Measurements from ENCODE around the gene UCN.

Gene UCN

GRCh38 chr2:27351802-27352598 lies 43.8 kb upstream of the UCN start:
- H3K4me3 ChIP-seq (ENCODE audit: low read depth, low read length, poor library complexity, severe bottlenecking): no peak overlapping the region
- peaks cover 3% of the 10 kb centered on the region; the same call in 1 of the 2 replicates for H3K36me3 ChIP-seq (ENCODE audit: insufficient read depth, low read length)
- H3K9me2 ChIP-seq (ENCODE audit: low read depth, low read length): no peaks in the 10 kb centered on the region
- H4K20me1 ChIP-seq (ENCODE audit: insufficient read depth, low read length): no peaks in the 10 kb centered on the region
- H3K9ac ChIP-seq (ENCODE audit: low read length): no peak overlapping the region
- H3F3A ChIP-seq (ENCODE audit: insufficient read depth, low read length): no peaks in the 10 kb centered on the region
- peaks cover 78% of the 10 kb centered on the region for H3K79me2 ChIP-seq (ENCODE audit: insufficient read depth, low read length)
- peaks cover 41% of the 10 kb centered on the region for H3K4me1 ChIP-seq (ENCODE audit: insufficient read depth, low read length, severe bottlenecking)
- TF ChIP-seq EZH2 (IDR thresholded peaks at IDR 0.05; ENCODE audit: borderline replicate concordance, low read length) (no peak), CTCF (IDR thresholded peaks at IDR 0.05; ENCODE audit: low read length) (no peak)
- no peaks in the 10 kb centered on the region for H3K27me3 ChIP-seq (ENCODE audit: insufficient read depth, low read length)
- H3K27ac ChIP-seq (ENCODE audit: low read depth, low read length, poor library complexity, severe bottlenecking): peak overlapping the region; percentile 24
- H3K4me2 ChIP-seq (ENCODE audit: low read length): peak overlapping the region; percentile 35; the same call in 1 of the 2 replicates
- H3K9me3 ChIP-seq (ENCODE audit: low read length): no peaks in the 10 kb centered on the region
- no peak overlapping the region for H2AFZ ChIP-seq (ENCODE audit: low read length)

- no peaks in the 10 kb centered on the region for H4K20me1 ChIP-seq (ENCODE audit: insufficient read depth, low read length)
- H3K79me2 ChIP-seq (ENCODE audit: insufficient read depth, low read length): peaks cover 74% of the 10 kb centered on the region
- no peaks in the 10 kb centered on the region for H3K9me2 ChIP-seq (ENCODE audit: low read depth, low read length)
- no peak overlapping the region for H3K4me2 ChIP-seq (ENCODE audit: low read length)
- H3K4me3 ChIP-seq (ENCODE audit: low read depth, low read length, poor library complexity, severe bottlenecking): no peak overlapping the region
- H3K9ac ChIP-seq (ENCODE audit: low read length): no peak overlapping the region; the same call in 1 of the 2 replicates
- H3K27ac ChIP-seq (ENCODE audit: low read depth, low read length, poor library complexity, severe bottlenecking): no peak overlapping the region
- peaks cover 33% of the 10 kb centered on the region for H3K4me1 ChIP-seq (ENCODE audit: insufficient read depth, low read length, severe bottlenecking)
- no peaks in the 10 kb centered on the region for H3K9me3 ChIP-seq (ENCODE audit: low read length)
- TF ChIP-seq CTCF (IDR thresholded peaks at IDR 0.05; ENCODE audit: low read length) (no peak), EZH2 (IDR thresholded peaks at IDR 0.05; ENCODE audit: borderline replicate concordance, low read length) (no peak)
- H2AFZ ChIP-seq (ENCODE audit: low read length): no peak overlapping the region
- no peaks in the 10 kb centered on the region for H3F3A ChIP-seq (ENCODE audit: insufficient read depth, low read length)
- H3K36me3 ChIP-seq (ENCODE audit: insufficient read depth, low read length): peaks cover 3% of the 10 kb centered on the region; the same call in 1 of the 2 replicates
- H3K27me3 ChIP-seq (ENCODE audit: insufficient read depth, low read length): no peaks in the 10 kb centered on the region
These were observed 42.0 kb upstream of the UCN start for GRCh38 chr2:27350106-27350693.

GRCh38 chr2:27347641-27348040 lies 39.4 kb upstream of the UCN start:
- Histone ChIP-seq H3K9me3 (ENCODE audit: low read length) (no peaks in the 10 kb centered on the region), H3K4me2 (ENCODE audit: low read length) (no peak overlapping the region), H3K79me2 (ENCODE audit: insufficient read depth, low read length) (peaks cover 59% of the 10 kb centered on the region), H3F3A (ENCODE audit: insufficient read depth, low read length) (no peaks in the 10 kb centered on the region), H3K27me3 (ENCODE audit: insufficient read depth, low read length) (no peaks in the 10 kb centered on the region), H4K20me1 (ENCODE audit: insufficient read depth, low read length) (no peaks in the 10 kb centered on the region), H2AFZ (ENCODE audit: low read length) (no peak overlapping the region), H3K9me2 (ENCODE audit: low read depth, low read length) (no peaks in the 10 kb centered on the region), H3K36me3 (ENCODE audit: insufficient read depth, low read length) (peaks cover 13% of the 10 kb centered on the region; the same call in 1 of the 2 replicates), H3K4me1 (ENCODE audit: insufficient read depth, low read length, severe bottlenecking) (peaks cover 14% of the 10 kb centered on the region), H3K4me3 (ENCODE audit: low read depth, low read length, poor library complexity, severe bottlenecking) (no peak overlapping the region), H3K9ac (ENCODE audit: low read length) (no peak overlapping the region), H3K27ac (ENCODE audit: low read depth, low read length, poor library complexity, severe bottlenecking) (no peak overlapping the region)
- TF ChIP-seq CTCF (IDR thresholded peaks at IDR 0.05; ENCODE audit: low read length) (no peak), EZH2 (IDR thresholded peaks at IDR 0.05; ENCODE audit: borderline replicate concordance, low read length) (no peak)
